Measurements from ENCODE around the gene SCD. TPM values are rescaled to one million over a fixed set of nuclear protein-coding genes. Genes with fewer than 3 reads are reported as not detected.
A peak's percentile ranks its signal among the peaks of the same experiment; 100 is the strongest.
"Not testable (repeated sequence)": the region's sequence is repeated elsewhere in the genome, so short reads cannot be mapped to it uniquely, and the experiment has no call there.

SCD gene
- total RNA-seq: 10 to 100 TPM in 1 of 2 donors, 1 to 10 TPM in 1; 7.7 to 14.9 TPM
- long read RNA-seq, donor 1, full-length matches to known transcripts: 2 of 3 reads
- long read RNA-seq, donor 1, partial matches to known transcripts: 0 of 3 reads
- long read RNA-seq, donor 1, other reads (novel, unspliced or antisense): 1 of 3 reads
- long read RNA-seq, donor 2, partial matches to known transcripts: 0 of 1 reads
- long read RNA-seq, donor 2, other reads (novel, unspliced or antisense): 1 of 1 reads

- DNase-seq (ENCODE audit: low spot score): peak; percentile 92
- intact Hi-C loops (cut with DNase I): no loop called here
Measured at GRCh38 chr10:100346765-100347567, at the start of gene SCD. TSS of gene SCD (plus strand) at chr10:100347233. CDS start at chr10:100347505, 272 bp downstream.

GRCh38 chr10:100297242-100297641 lies 49.8 kb upstream of the SCD start:
- DNase-seq (ENCODE audit: low spot score): no peak
- intact Hi-C loops (cut with DNase I): no loop called here

- intact Hi-C loops (cut with DNase I); DNase-seq (ENCODE audit: low spot score): not testable (repeated sequence)
Measured at GRCh38 chr10:100301123-100301522, 45.9 kb upstream of the SCD start.

GRCh38 chr10:100303724-100304319 lies 43.2 kb upstream of the SCD start:
- DNase-seq (ENCODE audit: low spot score): no peak
- intact Hi-C loops (cut with DNase I): no loop called here

GRCh38 chr10:100304414-100304813 lies 42.6 kb upstream of the SCD start:
- intact Hi-C loops (cut with DNase I): no loop called here
- DNase-seq (ENCODE audit: low spot score): no peak

- DNase-seq (ENCODE audit: low spot score): no peak
- intact Hi-C loops (cut with DNase I): no loop called here
Measured at GRCh38 chr10:100306861-100307260, 40.2 kb upstream of the SCD start.

- intact Hi-C loops (cut with DNase I): no loop called here
- no peak for DNase-seq (ENCODE audit: low spot score)
Measured at GRCh38 chr10:100307684-100308083, 39.3 kb upstream of the SCD start.

- no peak for DNase-seq (ENCODE audit: low spot score)
- intact Hi-C loops (cut with DNase I): no loop called here
Measured at GRCh38 chr10:100311298-100311697, 35.7 kb upstream of the SCD start.

GRCh38 chr10:100315615-100316014 lies 31.4 kb upstream of the SCD start:
- no peak for DNase-seq (ENCODE audit: low spot score)
- intact Hi-C loops (cut with DNase I): no loop called here

GRCh38 chr10:100318207-100318606 lies 28.8 kb upstream of the SCD start:
- intact Hi-C loops (cut with DNase I): no loop called here
- no peak for DNase-seq (ENCODE audit: low spot score)

- intact Hi-C loops (cut with DNase I): no loop called here
- DNase-seq (ENCODE audit: low spot score): no peak
Measured at GRCh38 chr10:100319707-100320402, 27.2 kb upstream of the SCD start.

- no peak for DNase-seq (ENCODE audit: low spot score)
- intact Hi-C loops (cut with DNase I): no loop called here
Measured at GRCh38 chr10:100325158-100325557, 21.9 kb upstream of the SCD start.

GRCh38 chr10:100327007-100327717 lies 19.9 kb upstream of the SCD start:
- no peak for DNase-seq (ENCODE audit: low spot score)
- intact Hi-C loops (cut with DNase I): no loop called here

- intact Hi-C loops (cut with DNase I): no loop called here
- DNase-seq (ENCODE audit: low spot score): no peak
Measured at GRCh38 chr10:100327718-100328009, 19.4 kb upstream of the SCD start.

GRCh38 chr10:100328198-100328597 lies 18.8 kb upstream of the SCD start:
- DNase-seq (ENCODE audit: low spot score): no peak
- intact Hi-C loops (cut with DNase I): no loop called here

- intact Hi-C loops (cut with DNase I): no loop called here
- no peak for DNase-seq (ENCODE audit: low spot score)
Measured at GRCh38 chr10:100330079-100330478, 17.0 kb upstream of the SCD start, which contains the start of gene PKD2L1. TSS of gene PKD2L1 (minus strand) at chr10:100330228. CDS start at chr10:100330103, 125 bp downstream.

GRCh38 chr10:100333106-100333505 lies 13.9 kb upstream of the SCD start:
- DNase-seq (ENCODE audit: low spot score): no peak
- intact Hi-C loops (cut with DNase I): no loop called here

GRCh38 chr10:100333661-100334440 lies 13.2 kb upstream of the SCD start:
- intact Hi-C loops (cut with DNase I): no loop called here
- no peak for DNase-seq (ENCODE audit: low spot score)

- intact Hi-C loops (cut with DNase I): loop anchor here in 1 of 2 donors (5.0 kb wide), 1 partner anchor 188 kb away; no protein-coding TSS in a partner anchor
- DNase-seq (ENCODE audit: low spot score): no peak
Measured at GRCh38 chr10:100334762-100335161, 12.3 kb upstream of the SCD start.

Measured in posterior vena cava (tissue), 2 donors.